HG03575 (cell line): ENCODE results near the gene GLI3.

Source experiments
- ATAC-seq: cut with Tn5 transposase; IDR thresholded peaks from one replicate; pipeline ENCODE4 v1.9.1; 2021; ENCODE audit not compliant: unreplicated experiment, insufficient number of reproducible peaks, low FRiP score; ENCODE audit errors: extremely low read depth

GLI3 gene

DNA sequence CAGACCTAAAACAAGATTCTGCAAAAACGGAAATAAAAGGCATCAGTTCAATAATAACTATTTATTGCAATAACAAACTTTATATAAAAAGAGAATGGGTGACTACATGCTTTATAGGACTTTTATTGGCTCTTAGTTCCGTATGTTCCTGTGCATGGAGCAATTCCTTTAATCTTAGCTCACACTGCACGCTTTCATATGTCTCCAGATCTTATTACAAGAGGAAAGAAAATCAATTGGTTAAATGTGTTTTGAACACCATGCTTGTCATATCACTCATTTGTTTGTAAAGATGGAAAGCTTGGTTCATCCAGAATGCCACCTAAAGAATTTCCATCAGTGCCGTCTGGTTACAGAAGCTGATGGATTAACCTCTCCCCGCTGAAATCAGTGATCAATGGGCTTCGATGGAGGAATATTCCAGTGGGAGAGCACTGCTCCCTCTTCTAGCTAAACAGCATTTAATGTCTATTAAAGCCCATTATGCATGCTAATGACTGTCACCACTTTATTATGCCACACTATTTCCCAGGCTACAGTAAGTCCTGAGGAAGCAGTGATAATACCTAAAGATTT, 210.3 kb downstream of the GLI3 start:
- no peak for ATAC-seq

DNA sequence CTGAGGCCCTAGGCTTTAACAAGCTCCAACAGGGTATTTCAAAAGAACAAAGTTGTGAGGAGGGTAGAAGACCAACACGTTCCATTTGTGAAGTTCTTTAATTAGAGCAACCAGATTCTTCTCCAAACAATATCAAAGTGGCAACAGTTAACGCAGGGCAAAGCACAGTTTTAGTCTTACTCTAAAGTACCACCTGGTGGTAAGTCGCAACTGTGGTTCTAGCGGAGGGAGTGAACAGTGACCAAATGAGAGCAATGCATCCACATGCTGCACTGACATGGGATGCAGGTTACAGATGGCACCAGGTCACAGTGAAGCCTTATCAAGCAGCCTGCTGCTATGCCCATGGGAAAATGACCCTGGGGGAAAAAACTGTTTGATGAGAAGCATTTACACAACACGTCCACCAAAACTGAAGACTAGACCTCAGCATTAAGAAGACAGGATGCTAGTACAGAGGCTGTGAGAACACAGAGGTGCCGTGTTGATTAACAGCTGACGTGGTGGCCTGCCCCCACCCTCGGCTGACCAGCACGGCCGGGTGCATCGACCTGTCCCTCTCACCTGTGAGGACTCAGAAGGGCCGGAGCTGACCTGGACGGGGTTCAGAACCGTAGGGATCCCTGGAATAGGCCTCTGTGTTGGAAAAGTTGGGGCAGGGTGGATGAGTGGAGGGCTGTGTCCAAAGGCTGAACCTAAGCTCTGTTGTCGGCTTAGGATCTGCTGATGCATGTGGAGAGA, 211.2 kb downstream of the GLI3 start:
- ATAC-seq, result no peak

DNA sequence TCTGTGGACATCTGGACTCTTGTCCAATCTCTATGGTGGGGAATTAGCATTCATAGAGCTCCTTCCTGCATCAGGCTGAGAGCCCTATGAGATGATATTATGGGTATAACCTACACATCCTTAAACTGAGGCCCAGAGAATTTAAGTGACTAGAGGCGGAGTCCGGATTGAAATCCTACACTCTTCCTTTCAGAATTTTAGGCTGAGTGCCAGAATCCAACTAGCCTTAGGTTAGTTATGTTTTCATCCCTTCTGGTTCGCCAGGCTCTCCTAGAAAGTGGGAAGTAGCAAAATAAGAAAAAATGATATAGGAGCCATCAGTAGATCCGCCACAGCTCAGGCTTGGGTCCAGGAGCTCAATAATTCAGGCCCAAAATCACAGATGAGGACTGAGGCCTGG, 212.5 kb downstream of the GLI3 start:
- ATAC-seq, result no peak

GRCh38 chr7:42023262-42023661, 213.7 kb downstream of the GLI3 start:
- no peak for ATAC-seq

DNA sequence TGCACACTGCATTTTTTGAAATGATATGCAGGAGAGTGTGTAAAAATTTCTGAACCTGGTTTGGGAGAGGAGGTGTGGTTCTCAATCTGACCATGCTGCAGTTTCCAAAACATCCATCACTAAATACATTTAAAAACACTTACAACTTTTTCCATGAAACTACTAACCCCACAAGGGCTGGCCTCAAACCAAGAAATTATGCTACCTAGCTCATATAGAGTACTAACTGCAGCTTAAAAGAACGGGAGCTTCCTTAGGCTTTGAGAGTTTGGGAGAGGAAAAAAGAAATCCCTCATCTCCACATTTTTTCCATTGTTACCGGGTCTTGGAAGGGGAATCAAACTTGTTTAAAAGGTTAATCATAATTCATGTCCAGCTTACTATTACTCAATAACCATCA, 214.2 kb downstream of the GLI3 start:
- ATAC-seq, result no peak

DNA sequence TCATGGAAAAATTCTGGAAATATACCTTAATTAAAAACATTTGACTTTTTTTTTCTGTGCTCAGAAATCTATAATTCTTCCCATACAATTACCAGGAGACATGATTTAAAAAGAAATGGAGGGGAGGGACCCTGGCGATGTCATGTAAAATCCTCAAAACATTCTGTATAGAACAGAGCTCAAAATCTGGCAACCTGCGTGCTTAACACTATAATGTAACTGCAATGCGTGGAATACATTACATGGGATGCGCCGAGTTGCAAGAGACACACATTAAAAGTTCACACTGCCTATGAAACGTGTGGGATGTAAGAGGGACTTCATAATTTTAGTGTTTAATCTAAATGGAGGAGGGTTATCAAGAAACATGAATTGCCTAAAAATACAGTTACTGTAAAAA, 215.0 kb downstream of the GLI3 start:
- no peak for ATAC-seq

DNA sequence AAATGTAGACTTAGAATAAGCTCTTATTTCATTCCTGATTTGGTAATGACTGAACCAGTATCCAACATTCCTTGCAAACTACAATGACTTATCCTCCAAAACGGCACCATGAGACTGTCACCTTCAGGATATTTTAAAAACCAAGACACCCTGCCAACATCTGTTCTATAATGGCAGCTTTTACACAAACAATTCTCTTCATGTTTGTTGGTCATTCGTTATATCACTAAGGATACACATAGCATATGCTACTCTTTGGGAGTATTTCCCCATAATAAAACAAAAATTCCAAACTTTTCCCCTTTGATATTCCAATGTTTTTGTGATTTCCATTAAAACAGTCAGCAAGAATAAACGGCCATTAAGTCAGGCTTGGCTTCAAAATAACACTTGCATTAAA, 215.4 kb downstream of the GLI3 start:
- no peak for ATAC-seq

GRCh38 chr7:42020061-42020460, 216.9 kb downstream of the GLI3 start:
- ATAC-seq, result no peak

DNA sequence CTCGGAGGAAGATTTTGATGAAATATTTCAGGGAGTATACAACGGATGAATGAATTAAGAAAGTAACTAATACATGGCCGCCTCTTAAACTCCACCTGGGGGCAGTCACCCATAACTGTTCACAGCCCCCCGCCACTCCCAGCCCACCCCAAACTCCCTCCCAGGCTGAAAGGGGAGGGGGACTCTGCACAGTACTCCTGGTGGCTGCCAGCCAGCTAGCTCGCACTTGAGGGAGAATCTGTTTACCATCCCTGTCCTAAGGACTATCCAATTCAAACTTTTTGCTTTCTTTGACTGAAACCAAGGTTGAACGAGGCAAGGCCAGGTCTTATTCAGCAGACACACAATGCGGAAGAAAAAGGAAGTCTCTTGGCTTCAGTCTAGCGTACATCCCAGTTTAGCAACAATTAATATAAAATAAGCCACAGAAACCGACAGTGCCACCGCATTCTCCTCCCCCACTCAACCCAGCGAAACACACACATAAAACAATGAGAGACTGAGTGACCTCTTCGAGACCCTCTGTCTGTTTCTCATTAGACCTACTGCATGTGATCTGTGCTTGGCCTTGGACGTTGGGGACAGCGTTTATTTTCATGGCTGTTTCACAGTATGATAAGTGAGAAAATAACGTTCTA, 219.5 kb downstream of the GLI3 start:
- ATAC-seq, result no peak

DNA sequence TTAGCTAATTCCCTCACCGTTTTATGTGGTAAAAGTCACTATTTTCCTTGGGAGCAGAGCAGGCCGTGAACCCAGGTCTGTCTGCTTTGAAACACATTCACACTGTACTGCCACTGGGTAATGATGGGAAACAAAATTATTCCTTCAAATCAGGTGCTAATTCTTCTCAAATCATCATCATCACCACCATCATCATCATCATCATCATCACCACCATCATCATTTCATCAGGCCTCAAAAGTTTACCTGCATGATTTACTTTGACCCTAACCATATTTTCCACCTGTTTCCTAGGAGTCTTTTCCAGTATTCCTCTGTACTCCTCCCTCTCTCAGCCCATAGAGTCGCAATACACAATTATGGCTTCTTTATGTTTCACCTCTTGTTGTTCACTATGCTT, 220.5 kb downstream of the GLI3 start:
- no peak for ATAC-seq

GRCh38 chr7:42014625-42015618, 222.1 kb downstream of the GLI3 start:
- no peak for ATAC-seq

- ATAC-seq, result no peak
These were observed 224.1 kb downstream of the GLI3 start for GRCh38 chr7:42012786-42013360.

GRCh38 chr7:42012313-42012712, 224.7 kb downstream of the GLI3 start:
- no peak for ATAC-seq

DNA sequence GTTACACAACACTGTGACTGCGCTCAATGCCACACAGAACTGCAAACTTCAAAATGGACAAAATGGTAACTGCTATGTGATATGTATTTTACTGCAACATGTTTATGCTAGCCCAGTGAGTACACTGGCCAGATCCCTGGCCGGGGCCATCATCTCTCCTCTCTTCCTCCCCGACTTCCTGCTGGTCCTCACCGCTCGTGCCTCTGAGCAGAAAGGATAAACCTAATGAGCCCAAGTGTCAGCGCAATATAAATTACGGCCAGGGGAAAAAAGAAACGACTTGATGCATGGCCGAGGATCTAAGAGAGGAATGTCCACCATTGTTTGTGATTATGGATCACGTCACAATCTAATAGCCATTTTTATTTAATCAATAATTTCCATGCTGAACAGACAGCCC, 225.2 kb downstream of the GLI3 start:
- ATAC-seq, result no peak

DNA sequence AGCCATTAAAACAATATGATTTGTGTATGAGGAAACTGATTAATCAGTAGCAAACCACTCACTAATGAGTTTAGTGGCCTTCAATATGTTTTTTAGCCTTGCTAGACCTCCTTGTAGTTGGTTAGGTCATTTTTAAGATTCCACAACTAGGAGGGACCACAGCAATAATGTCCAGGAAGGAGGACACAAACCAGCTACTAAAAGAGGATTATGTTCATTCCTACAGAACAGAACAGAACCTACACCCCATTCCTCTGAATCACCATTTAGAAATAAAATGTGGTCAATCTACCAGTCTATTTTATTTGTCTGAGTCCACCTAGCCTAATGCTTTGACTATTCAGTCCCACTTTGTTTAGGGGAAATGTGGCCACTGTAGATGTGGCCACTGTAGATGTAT, 226.3 kb downstream of the GLI3 start:
- no peak for ATAC-seq

- no peak for ATAC-seq
These were observed 230.1 kb downstream of the GLI3 start for GRCh38 chr7:42006801-42007513.

DNA sequence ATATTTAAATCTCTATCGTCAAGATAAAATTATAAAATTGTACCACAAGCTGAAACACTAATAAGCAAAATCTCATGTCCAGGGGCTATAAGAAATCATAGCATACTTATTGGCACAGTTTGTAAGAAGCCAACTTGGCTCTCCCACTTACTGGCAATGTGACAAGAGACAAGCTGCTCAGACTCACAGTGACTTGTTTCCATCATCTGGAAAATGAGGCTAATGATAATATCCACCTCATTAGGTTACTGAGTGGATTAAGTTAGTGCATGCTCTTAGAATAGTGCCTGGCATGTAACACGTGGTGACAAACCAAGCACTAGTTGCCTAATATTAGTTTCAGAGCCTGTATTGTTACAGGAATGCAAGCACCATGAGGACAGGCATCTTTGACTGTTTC, 234.4 kb downstream of the GLI3 start:
- no peak for ATAC-seq

- no peak for ATAC-seq
These were observed 237.2 kb downstream of the GLI3 start for GRCh38 chr7:41999736-42000283.
